Activated T-helper 1 cell treated with anti-CD3 and anti-CD28 coated beads, Interleukin-2, amount 50 U/mL, for 16 hours (primary cell): ENCODE results near the gene CLEC2D.
"Not testable (repeated sequence)": the region's sequence is repeated elsewhere in the genome, so short reads cannot be mapped to it uniquely, and the experiment has no call there.

Experiments used
- DNase-seq, 2 donors: peaks; one replicate each; pipeline ENCODE4 v3.0.0-alpha.2; 2020; ENCODE audit warnings: low read depth in 1 of 2, low spot score in 1 of 2

The CLEC2D gene

DNA sequence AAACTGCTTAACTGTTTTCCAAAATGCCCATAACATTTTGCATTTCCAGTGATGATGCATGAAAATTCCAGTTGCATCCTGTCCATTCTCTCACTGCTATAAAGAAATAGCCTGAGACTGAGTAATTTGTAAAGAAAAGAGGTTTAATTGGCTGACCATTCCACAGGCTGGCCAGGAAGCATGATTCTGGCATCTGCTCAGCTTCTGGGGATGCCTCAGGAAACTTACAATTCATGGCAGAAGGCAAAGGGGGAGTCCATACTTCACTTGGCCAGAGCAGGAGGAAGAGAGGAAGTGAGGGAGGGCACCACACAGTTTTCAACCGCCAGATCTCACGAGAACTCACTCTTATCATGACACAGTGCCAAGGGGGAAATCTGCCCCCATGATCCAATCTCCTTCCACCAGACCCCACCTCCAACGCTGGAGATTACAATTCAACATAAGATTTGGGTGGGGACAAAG is 18.2 kb upstream of the CLEC2D start:
- DNase-seq: no peak

DNA sequence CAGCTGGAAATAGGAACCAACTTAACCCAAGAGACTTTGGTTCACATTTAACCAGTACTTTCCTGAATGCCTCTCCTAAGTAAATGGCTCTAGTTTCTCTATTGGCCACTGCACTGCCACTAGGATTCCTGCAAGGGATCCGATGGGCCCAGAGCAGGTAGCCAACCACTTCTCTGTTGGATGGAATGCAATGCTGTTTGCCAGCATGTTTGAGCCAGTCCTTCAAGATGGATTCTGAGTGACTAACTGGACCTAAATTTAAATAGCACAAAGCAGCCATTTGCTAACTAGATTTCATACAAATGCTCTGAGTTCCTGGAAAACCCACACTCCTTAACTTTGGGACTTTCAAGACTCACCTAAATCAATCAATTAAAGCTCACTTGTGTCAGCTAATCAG is 9.5 kb upstream of the CLEC2D start:
- DNase-seq: no peak

DNA sequence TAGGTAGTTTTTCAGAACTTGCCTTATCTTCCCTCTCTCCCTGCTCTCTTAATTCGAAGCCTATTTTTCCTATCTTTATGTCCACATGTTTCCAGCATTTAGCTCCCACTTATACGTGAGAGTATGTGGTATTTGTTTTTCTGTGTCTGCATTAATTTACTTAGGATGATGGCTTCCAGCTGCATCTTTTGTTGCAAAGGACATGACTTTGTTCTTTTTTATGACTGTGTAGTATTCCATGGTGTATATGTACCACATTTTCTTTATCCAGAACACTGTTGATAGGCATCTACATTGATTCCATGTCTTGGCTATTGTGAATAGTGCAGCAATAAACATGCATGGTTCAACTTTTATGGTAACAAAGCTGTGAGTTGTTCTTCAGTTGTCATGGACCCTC is 7.8 kb upstream of the CLEC2D start:
- no peak for DNase-seq

DNA sequence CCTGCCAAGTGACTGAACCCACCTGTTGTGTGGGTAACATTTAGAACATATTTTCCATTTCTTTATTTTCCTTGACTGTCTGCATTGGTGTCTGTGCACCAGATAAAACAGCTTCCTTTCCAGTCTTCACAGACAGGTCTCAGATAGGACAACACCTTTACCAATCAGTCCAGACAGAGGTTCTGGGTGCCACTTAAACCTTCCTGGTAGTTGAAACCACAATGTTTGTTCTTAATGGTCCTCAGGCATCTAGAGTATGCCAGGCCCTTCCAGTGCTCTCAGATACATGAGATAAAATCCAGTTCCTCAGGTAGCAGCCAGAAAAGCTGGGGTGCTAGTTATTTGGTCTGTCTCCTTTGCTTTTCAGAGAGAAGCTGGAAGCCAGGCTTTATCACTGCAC is 7.0 kb upstream of the CLEC2D start:
- no peak for DNase-seq

DNA sequence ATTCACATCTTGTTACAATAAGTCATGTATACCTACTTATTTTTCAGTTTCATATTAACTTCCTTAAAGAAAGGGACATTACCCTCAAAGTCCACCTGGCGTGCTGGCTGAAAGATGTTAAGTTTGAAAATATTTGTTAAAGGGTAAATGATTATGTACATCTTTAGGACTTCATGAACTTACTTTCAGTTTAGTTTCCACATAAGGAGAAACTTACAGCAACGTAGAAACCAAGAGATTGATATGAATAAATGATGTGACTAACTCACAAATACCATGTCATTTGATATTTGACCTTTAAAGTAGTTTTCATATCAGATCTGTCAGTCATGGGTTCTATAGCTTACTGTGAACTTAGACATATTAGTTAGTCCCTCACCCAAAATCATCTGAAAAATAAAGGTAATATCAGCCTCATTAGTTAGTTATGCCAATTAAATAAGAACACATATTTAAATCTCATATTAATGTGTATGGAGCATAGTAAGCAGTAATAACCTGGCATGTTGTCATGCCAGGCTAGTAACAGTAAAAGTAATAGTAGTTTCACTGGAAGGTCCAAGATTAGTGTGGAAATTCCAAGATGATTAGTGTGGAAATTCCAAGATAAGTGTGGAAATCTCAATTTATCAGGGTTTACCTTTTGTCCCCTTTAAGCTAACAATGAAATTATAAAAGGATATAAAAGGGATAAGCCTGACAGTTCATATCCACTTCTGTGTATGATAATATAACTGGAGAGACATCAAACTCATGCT is 1.9 kb upstream of the CLEC2D start:
- no peak for DNase-seq

DNA sequence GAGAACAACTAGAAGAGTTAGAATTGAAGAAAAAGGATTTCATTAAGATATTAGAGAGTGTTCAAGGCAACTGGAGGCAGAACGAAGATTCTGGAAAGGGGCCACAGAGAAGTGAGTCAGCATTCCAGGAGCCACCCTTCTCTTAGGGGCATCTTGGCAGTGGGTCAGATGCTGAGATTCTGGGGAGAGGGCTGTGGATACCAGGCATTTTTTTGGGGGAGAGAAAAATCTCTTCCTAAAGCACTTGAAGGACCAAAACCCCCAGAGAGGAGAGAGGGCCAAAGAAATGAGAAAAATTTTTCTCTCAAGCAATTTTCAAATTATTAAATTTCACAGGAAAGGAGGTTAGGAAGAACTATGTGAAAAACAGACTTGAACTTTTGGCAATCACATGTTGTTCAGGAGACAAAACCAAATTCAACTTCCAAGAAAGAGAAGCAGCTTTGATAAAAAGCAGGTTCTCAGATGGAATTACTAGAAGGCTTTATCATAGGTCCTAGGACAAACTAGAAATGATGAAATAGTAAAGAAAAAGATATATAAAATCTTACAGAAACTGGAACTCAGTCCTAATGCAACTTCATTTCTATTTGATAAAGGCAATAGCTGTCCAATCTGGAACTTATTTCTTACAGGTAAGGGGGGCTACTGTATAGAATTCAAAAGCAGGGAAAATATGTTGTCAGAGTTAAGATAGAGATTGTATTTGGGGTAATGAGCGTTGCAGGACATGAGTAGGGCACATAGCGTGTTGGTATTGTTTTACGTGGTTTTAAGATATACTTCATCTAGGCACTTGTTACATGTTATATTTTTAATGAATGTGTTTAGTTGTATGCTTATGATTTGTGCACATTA is 1.1 kb upstream of the CLEC2D start:
- no peak for DNase-seq

DNA sequence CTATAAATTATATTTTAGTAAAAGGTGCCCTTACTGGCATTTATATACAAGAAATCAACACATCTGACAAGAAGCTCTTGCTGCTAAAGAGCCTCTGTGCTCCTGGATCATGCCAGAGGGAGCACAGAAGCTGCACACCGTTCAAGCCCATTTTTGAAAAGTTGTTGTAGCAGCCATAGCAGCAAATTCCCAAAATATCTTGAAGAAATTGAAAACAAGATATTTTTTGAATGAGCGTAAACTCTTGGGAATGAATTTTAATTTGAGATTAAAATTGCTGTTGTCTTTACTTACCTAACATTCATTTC is 540 bp upstream of the CLEC2D start:
- no peak for DNase-seq

DNA sequence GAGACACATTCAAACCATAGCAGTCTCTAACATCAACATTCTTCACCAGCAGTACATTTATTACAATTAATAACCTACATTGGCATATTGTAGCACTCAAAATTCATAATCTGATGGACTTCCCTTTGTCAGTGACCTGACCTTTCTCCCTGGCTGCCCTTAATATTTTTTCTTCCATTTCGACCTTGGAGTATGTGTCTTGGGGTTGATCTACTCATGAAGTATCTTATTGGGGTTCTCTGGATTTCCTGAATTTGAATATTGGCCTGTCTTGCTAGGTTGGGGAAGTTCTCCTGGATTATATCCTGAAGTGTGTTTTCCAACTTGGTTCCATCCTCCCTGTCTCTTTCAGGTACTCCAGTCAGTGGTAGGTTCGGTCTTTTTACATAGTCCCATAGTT is 2.8 kb downstream of the CLEC2D start:
- DNase-seq: not testable (repeated sequence)

DNA sequence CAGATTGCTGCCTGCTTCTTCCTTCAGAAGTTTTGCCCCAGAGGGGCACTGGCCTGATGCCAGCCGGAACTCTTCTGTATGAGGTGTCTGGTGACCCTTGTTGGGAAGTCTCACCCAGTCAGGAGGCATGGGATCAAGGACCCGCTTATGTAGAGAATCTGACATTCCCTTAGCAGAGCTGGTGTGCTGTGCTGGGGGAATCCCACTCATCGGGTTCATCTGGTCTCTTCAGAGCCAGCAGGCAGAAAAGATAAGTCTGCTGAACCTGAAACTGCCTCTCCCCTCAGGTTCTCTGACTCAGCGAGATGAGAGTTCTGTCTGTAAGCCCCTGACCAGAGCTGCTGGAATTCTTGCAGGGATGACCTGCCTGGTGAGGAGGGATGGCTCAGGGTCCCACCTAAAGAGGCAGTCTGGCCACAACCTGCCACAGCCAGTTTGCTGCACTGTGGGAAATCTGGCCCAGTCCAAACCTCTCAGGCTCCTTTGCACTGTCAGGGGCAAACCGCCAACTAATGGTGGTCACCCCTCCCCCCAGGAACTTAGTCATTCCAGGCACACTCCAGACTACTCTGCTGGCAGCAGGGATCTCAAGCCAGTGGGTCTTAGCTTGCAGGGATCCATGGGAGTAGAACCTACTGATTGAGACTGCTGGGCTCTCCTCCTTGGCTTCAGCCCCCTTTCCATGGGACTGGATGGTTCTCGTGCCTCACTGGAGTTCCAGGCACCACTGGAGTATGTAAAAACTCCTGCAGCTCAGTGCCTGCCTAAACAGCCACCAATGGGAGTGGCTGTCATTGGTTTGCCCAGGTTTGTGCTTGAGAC is 4.1 kb downstream of the CLEC2D start:
- DNase-seq: peak in 1 of 2 donors; percentile 40

DNA sequence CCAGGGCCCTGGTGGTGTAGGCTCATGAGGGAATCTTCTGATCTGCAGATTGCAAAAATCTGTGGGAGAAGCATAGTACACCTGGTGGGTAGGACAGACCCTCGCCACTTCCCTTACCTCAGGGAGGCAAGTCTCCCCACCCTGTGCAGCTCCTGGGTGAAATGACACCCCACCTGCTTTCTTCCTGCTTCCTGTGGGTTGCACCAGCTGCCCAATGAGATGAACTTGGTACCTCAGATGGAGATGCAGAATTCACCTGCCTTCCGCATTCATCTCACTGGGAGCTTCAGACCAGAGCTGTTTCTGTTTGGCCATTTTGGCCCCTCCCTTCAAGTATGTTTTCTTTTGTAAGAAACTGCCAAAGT is 4.7 kb downstream of the CLEC2D start:
- DNase-seq: no peak

DNA sequence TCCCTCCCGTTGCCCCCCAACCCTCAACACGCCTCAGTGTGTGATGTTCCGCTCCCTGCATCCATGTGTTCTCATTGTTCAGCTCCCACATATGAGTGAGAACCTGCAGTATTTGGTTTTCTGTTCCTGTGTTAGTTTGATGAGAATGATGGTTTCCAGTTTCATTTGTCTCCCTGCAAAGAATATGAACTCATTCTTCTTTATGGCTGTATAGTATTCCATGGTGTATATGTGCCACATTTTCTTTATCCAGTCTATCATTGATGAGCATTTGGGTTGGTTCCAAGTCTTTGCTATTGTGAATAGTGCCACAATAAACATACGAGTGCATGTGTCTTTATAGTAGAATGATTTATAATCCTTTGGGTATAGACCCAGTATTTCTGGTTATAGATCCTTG is 13.0 kb downstream of the CLEC2D start:
- DNase-seq: not testable (repeated sequence)

DNA sequence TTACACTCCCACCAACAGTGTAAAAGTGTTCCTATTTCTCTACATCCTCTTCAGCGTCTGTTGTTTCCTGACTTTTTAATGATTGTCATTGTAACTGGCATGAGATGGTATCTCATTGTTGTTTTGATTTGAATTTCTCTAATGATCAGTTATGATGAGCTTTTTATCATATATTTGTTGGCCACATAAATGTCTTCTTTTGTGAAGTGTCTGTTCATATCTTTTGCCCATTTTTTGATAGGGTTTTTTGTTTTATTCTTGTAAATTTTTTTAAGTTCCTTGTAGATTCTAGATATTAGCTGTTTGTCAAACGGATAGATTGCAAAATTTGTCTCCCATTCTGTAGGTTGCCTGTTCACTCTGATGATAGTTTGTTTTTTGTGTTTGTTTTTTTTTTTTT is 13.4 kb downstream of the CLEC2D start:
- not testable (repeated sequence) for DNase-seq

DNA sequence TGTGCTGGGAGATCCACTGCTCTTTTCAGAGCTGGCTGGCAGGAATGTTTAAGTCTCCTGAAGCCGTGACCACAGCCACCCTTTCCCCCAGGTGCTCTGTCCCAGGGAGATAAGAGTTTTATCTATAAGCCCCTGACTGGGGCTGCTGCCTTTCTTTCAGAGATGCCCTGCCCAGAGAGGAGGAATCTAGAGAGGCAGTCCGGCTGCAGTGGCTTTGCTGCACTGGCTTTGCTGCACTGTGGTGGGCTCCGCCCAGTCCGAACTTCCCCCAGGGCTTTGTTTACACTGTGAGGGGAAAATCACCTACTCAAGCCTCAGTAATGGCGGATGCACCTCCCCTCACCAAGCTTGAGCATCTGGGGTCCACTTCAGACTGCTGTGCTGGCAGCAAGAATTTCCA is 15.9 kb downstream of the CLEC2D start:
- DNase-seq: not testable (repeated sequence)

DNA sequence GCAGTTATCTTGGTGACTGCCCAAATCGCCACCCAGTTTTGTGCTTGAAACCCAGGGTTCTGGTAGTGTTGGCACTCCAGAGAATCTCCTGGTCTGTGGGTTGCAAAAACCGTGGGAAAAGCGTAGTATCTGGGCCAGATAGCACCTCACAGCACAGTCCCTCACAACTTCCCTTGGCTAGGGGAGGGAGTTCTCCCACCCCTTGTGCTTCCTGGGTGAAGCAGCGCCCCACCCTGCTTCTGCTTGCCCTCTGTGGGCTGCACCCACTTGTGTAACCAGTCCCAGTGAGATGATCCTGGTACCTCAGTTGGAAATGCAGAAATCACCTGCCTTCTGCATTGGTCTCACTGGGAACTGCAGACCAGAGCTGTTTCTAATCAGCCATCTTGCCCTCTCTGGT is 16.4 kb downstream of the CLEC2D start:
- no peak for DNase-seq

DNA sequence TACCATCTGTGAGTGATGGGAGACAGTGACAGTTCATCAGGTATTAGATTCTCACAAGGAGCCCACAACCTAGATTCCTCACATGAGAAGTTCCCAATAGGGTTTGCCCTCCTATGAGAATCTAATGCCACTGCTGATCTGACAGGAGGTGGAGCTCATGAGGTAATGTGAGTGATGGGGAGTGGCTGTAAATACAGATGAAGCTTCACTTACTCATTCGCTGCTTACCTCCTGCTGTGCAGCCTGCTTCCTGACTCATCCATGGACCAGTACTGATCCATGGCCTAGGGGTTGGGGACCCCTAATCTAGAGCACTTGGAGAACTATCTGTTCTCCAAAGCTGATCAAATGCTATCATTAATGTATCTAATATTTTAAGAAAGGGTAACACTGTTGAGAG is 17.7 kb downstream of the CLEC2D start:
- DNase-seq: no peak

DNA sequence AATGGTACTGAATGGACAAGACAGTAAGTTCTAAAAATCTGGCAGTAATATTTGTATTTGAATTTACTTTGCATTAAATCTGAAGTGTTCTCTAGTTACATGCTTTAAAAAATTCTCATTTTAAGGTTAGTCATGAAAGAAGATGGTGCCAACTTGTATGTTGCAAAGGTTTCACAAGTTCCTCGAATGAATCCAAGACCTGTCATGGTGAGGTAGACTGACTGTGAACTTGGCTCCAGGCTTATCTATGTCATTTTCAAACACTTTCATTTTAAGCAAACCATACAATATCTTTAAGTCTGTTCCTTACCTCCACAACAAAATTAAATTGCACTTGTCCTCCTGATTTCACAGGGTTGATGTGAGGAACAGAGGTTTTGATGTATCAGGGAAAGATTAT is 23.4 kb downstream of the CLEC2D start:
- DNase-seq: no peak

DNA sequence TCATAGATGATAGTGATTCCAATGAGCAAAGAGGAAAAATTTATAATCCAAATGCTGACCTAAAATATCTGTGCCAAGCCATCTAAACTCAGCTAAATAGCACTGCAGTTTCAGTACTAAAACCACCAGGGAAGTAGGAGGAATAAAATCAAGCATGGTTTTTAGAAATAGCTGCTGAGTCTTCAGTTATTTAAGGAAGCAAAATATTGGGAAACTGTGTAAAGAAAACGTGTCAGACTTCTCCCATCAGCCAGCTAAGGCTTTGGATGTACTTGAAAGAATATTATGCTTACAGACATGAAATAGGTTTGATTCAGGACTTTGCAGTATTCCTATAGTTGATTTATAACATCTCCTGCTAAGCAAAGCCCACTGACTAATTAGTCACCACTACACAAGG is 24.7 kb downstream of the CLEC2D start:
- no peak for DNase-seq

DNA sequence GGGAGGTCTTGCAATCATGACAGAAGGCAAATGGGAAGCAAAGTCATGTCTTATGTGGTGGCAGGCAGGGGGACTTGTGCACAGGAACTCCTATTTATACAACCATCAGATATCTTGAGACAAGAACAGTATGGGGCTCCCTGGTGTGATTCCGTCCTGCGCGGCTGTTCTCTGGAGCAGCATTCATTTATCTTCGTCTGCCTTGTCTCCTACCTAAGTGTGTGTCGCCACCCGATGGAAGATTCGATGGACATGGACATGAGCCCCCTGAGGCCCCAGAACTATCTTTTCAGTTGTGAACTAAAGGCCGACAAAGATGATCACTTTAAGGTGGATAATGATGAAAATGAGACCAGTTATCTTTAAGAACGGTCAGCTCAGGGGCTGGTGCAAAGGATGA is 25.6 kb downstream of the CLEC2D start:
- not testable (repeated sequence) for DNase-seq

DNA sequence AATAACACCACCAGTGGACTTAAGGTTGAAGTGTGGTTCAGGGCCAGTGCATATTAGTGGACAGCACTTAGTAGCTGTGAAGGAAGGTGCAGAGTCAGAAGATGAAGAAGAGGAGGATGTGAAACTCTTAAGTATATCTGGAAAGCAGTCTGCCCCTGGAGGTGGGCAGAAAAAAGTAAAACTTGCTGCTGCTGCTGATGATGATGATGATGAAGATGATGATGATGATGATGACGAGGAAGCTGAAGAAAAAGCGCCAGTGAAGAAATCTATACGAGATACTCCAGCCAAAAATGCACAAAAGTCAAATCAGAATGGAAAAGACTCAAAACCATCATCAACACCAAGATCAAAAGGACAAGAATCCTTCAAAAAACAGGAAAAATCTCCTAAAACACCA is 26.1 kb downstream of the CLEC2D start:
- DNase-seq: not testable (repeated sequence)

DNA sequence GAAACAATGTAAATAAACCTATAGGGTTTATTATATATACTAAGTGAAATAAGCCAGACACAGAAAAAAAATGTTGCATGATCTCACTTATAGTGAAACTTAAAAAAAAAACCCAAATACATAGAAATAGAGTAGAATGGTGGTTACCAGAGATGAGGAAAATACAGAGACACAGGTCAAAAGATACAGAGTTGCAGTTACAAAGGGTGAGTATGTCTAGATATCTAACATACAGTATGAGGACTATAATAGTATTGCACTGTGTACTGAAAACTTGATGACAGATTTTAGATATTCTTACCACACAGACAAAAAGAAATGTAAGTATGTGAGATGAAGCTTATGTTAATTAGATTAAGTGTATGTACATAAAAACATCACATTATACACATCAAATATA is 28.1 kb downstream of the CLEC2D start:
- no peak for DNase-seq

DNA sequence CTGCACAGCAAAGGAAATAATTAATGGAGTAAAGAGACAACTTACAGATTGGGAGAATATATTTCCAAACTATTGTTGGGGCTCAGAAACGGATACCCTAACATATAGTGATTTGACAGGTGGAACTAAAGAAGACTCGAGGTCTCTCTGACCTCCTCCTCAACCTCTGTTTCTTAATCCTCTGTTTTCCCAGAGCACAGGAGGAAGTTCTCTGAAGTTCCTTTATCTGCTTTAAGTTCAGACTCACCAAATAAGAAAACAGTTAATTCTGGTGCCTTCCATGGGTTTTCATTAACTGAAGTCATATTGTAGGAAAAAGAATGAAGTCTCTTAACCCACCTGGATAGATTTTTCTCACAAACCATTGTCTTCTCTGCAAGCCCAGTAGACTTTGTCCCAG is 29.2 kb downstream of the CLEC2D start:
- no peak for DNase-seq
